HTR-8/SVneo (cell line): ENCODE results near the gene EYA3.

ENCODE experiments used
- DNase-seq: peaks from one replicate; pipeline ENCODE4 v3.0.0; 2011; ENCODE audit warnings: low spot score, mixed read lengths; ENCODE audit not compliant: insufficient read length
- FAIRE-seq: peaks from 2 replicates; lab custom pipeline; 2011; peaks lifted over from hg19 to GRCh38; lab: Jason Lieb, UNC

EYA3 gene

GRCh38 chr1:27979151-27979858 lies 109.1 kb downstream of the EYA3 start:
- FAIRE-seq: no peak

GRCh38 chr1:27974417-27974781 lies 114.0 kb downstream of the EYA3 start:
- DNase-seq: no peak
- no peak for FAIRE-seq

More at GRCh38 chr1:27979151-27979858, 109.1 kb downstream of the EYA3 start:
- DNase-seq: peak; percentile 33

- no peak for FAIRE-seq
- DNase-seq: no peak
These were observed 114.5 kb downstream of the EYA3 start for GRCh38 chr1:27973771-27974416.

GRCh38 chr1:27972141-27972540 lies 116.3 kb downstream of the EYA3 start:
- FAIRE-seq (no peak), DNase-seq (no peak)

GRCh38 chr1:27971674-27972073 lies 116.7 kb downstream of the EYA3 start:
- FAIRE-seq (no peak), DNase-seq (no peak)

GRCh38 chr1:27970401-27970800 lies 118.0 kb downstream of the EYA3 start:
- FAIRE-seq: no peak

GRCh38 chr1:27968692-27969091 lies 119.7 kb downstream of the EYA3 start:
- FAIRE-seq (no peak), DNase-seq (peak; percentile 35)

More at GRCh38 chr1:27970401-27970800, 118.0 kb downstream of the EYA3 start:
- DNase-seq: no peak

GRCh38 chr1:27967884-27968466 lies 120.4 kb downstream of the EYA3 start:
- DNase-seq (no peak), FAIRE-seq (no peak)

- no peak for DNase-seq
- no peak for FAIRE-seq
These were observed 121.1 kb downstream of the EYA3 start for GRCh38 chr1:27967106-27967883.

GRCh38 chr1:27966402-27967105 lies 121.9 kb downstream of the EYA3 start:
- DNase-seq (no peak), FAIRE-seq (no peak)

- DNase-seq: no peak
- FAIRE-seq: no peak
These were observed 125.0 kb downstream of the EYA3 start for GRCh38 chr1:27963393-27963792.

- FAIRE-seq (no peak), DNase-seq (no peak)
These were observed 126.7 kb downstream of the EYA3 start for GRCh38 chr1:27961646-27962221.

- FAIRE-seq: no peak
- no peak for DNase-seq
These were observed 127.4 kb downstream of the EYA3 start for GRCh38 chr1:27960762-27961645.

GRCh38 chr1:27959792-27960603 lies 128.4 kb downstream of the EYA3 start, which contains the start of gene XKR8:
XKR8 (plus strand) TSS chr1:27959973; CDS start chr1:27960070, 97 bp downstream.
- DNase-seq: peak; percentile 88

GRCh38 chr1:27958513-27958912 lies 129.9 kb downstream of the EYA3 start:
- no peak for DNase-seq
- no peak for FAIRE-seq

More at GRCh38 chr1:27959792-27960603, 128.4 kb downstream of the EYA3 start, which contains the start of gene XKR8:
- peak; percentile 57 for FAIRE-seq

GRCh38 chr1:27957655-27958054 lies 130.8 kb downstream of the EYA3 start:
- FAIRE-seq: no peak
- no peak for DNase-seq

- FAIRE-seq (no peak), DNase-seq (no peak)
These were observed 131.6 kb downstream of the EYA3 start for GRCh38 chr1:27956761-27957160.

- no peak for DNase-seq
- no peak for FAIRE-seq
These were observed 133.3 kb downstream of the EYA3 start for GRCh38 chr1:27955076-27955475.
